ENCODE results near the gene KLHL29.

Gene KLHL29

DNA sequence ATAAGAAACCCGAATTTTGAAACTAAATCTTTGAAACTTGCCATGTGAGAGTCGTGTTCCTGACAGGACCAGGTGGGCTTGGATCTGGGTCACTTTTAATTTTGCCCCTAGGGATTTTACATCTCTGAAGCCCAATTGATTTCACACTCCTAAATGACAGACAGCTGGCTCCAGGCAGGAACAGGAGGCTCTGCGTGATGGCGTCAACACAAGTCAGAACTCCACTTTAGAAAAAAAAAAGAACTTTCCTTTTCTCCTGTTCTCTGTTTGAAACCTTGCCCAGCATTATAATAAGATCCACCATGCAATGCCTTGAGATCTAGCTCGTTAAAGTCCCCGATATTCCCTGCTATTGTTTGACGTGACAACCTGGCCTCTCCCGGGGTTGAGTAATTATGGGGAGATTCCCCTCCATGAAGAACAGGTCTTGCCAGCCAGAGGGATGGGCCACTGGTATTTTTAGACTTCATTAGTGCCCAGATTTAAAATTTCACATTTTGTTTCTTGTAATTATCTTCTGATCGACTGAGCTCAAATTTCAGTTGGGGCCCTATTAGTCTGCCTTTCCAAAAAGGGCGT is 260.3 kb downstream of the KLHL29 start:
- no peak for DNase-seq

DNA sequence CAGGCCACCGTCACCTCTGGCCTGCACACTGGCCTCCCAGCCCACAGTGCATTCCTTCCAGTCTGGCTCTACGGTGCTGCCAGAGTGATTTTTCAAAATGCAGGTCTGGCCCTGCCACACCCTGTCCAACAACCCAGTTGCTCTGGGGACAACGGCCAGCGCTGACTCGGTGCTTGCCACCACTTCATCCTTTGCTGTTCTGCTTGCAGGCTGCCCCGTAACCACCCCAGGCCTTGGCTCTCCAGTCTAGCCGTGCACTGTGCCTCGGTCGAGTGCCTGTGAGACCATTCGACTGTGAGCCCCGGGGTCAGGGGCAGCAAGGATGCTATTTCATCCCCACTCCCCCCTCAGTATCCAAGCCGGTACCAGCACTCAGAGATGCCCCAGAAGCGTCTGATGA is 262.6 kb downstream of the KLHL29 start:
- no peak for DNase-seq

GRCh38 chr2:23649303-23649702 is 264.3 kb downstream of the KLHL29 start:
- DNase-seq, result no peak

GRCh38 chr2:23649819-23650218 is 264.8 kb downstream of the KLHL29 start:
- DNase-seq, result no peak

DNA sequence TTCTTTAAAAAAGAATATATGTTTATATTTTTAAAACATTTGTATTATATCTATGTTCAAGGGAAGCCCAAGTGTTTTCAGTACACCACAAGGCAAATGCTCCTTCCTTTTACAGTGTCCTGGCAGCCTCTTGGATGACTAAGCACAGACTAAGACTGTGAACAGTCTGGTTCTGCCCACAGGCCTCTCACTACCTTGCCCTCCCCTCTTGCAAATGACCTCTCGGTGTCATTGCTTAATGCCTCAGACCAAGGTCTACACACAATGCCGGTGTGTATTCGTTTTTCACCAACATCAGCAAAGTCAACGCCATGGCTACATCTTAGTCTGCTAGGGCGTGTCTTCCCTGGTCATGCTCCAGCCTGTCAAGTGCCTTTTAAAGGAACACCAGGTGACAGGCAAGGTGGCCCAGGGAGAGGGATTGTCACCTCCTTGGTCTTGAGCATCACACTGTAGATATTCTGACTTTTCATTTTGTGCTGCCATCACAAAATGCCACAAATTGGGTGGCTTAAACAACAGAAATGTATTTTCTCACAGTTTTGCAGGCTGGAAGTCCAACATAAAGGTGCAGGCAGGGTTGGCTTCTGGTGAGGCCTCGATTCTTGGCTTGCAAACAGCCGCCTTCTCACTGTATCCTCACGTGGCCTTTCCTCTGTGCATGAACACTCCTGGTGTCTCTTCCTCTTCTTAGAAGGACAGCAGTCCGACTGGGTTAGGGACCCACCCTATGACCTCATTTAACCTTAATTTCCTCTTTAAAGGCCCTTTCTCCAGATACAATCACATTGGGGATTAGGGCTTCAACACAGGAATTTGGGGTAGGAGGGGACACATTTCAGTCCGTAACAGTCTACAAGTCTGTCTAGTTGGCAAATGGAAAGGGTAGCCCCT is 266.5 kb downstream of the KLHL29 start:
- DNase-seq, result no peak

- DNase-seq, result no peak
Observed at GRCh38 chr2:23653326-23653725, 268.3 kb downstream of the KLHL29 start.

DNA sequence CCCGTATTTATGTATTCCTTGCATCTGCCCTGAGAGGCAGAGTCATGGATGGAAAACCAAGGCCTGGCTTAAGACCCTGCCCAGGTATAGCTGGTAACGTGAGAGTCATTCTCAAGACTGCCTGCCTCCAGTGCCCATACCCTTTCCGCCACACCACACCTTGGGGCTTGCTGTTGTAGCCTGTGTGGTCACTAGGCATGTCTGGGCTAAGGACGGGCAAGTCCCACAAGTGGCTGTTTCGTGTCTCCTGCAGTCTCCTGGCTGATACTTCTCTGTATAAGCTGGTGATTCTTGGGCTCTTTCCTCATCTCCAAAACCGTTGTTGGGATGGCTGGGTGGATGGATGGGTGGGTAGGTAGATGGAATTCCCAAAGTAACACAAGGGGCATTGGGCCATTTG is 269.8 kb downstream of the KLHL29 start:
- no peak for DNase-seq

DNA sequence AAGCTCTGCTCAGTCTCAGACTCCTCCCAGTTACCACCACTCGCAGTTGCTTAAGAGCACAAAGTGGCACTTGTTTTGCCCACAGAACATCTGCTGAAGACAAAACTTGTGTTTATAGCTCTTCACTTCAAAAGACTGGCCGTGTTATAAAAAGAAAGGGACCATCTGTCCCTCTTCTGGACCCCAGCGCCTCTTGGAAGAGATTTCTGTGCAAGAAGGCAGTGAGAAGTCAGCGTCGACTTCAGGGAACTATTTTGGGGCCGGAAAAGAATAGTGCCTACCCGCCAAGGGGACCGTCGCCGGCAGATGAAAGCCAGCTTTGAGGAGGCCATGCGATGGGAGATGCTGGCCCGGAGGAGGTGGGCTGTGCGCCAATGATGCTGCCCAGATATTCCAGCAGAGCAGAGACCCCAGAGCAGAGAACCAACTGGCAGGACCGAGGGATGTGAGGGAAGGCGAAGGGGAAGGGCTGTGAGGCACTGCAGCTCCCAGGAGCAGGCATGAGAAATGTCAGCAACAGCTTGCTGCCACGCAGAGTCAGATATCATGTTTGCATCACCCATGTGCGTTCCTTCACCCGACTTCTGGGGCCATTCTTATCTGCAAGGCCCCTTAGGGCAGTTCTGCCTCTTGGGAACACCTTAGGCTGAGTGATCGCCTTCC is 271.1 kb downstream of the KLHL29 start:
- no peak for DNase-seq

DNA sequence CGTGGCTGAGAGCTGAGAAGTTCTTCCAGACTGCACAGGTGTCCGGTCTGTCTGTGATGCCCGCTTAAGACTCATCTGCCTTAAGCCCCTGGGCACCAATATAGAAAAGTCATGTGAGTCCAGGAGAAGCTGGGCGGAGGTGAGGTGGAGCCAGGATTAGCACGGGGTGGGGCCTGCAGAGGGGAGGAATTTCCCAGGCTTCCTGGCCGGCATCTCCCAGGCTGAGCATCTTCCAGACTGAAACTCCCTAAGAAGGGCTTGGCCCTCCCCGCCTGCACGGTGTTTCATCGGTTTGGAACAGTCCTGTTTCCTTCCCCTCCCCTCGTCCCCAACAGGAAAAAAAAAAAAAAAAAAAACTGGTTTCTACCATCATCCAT is 271.6 kb downstream of the KLHL29 start:
- DNase-seq, result no peak

- DNase-seq, result no peak
Observed at GRCh38 chr2:23657371-23657770, 272.4 kb downstream of the KLHL29 start.

GRCh38 chr2:23657934-23658333 is 273.0 kb downstream of the KLHL29 start:
- no peak for DNase-seq

- no peak for DNase-seq
Observed at GRCh38 chr2:23658466-23658942, 273.5 kb downstream of the KLHL29 start.

GRCh38 chr2:23659328-23659727 is 274.3 kb downstream of the KLHL29 start:
- DNase-seq, result no peak

DNA sequence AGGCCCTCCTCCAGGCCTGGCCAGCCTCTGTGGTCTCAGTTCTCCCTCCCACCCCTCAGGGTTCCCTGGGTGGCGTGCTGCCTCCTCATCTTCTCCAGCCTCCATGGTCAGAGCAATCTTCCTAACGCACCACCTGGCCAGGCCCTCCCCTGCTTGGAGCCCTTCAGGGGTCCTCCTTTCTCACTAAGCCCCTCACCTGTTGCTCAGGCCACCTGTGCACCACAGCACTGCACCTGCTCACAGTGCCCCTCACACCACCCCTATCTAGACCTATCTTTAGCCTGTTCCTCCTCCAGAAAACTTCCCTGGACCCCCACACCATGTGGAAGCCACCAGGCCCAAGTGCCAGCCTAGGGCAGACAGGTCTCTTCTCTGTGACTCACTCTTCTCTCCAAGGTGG is 274.8 kb downstream of the KLHL29 start:
- DNase-seq, result no peak

- DNase-seq, result no peak
Observed at GRCh38 chr2:23660237-23660636, 275.3 kb downstream of the KLHL29 start.

DNA sequence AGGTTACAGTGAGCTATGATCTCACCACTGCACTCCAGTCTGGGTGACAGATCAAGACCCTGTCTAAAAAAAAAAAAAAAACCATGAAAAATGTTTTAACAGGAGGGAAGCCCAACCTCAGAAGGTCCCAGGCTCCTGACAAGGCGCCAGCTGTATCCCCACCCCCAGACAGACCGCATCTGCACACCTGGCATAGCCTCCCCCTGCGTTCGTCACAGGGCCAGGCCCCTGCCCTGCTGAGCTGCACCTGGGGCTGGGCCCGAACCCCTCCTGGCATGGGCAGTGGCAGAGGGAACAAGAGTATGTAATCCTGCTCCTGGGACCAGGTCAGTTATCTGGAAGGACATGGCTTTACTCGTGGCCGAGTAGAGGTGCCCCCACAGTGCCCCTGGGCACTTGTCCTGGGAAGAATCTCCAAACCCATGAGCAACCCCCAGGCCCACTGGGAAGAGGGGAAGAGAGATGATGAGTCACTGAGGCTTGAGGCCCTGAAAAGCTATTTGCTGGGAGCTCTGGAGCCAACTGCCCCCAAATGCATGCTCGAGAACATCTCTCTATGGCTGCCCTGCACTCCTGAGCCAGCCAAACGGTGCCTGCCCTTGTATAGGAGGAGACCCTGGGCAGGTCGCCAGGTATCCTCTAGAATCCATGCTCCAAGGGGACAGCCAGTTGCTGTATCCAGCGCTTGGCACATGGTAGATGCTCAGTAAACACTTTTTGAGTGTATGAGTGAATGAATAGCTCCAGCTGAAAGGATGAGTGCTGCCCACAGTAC is 276.5 kb downstream of the KLHL29 start:
- no peak for DNase-seq

DNA sequence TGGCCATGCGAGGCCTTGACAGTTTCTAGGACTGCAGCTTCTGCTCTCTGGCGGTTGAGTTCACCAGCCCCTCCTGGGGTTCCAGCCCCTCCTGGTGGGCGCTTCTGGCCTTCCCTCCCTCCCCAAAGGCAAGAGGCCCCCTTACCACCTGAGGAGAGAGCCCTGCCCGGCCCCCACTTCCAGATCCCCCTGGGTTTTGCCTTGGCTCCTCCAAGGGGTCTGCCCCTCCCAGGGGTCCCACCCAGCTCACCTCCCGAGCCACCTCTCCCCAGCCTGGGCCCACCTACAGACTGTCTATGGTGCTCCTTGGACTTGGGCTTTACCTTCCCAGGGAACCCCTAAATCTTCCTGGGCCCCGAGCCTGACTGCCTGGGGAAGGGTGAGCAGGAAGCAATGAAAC is 277.5 kb downstream of the KLHL29 start:
- DNase-seq, result no peak

DNA sequence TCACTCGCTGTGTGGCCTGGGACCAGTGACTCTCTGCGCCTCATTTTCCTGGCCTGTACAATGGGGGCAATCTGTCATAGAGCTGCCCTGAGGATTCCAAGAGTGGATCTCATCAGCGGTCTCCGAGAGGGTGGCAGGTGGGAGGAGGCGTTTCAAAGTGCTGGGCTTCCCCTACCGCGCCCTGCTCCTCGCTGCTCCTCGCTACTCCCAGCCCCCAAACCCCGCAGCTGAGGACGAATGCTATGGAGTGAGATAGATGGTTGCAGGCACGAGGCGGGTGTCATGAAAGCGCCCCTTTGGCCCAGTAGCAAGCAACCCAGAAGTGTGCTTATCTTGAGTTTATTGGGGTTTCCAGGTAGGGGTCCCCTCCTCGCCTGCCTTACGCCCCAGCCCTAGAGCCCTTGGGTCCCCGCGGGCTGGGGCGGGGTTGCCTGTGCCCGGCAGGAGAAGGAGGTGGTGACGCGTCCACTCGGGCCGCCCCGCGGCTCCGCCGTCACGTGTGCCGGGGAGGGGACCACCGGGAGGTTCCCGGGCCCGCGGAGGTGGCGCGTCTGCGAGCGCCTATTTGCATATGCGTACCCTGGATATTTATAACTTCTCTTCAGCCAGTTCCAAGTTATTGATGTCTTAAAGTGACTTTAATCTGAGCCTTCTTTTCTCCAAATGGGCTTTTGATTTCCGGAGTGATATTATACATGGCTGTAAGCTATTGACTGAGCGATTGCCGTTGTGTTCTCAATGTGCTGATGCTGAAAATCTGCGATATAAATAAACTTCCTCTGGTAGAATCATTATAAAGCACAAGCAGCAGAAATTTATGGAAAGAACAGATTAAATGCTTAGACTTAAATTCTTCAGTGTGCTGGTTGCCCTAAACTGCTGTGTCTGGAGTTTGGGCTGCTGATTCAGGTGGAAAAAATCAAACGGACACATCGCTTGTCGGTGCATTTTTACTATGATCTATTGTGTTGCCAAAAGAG is 278.3 kb downstream of the KLHL29 start:
- DNase-seq, result no peak

DNA sequence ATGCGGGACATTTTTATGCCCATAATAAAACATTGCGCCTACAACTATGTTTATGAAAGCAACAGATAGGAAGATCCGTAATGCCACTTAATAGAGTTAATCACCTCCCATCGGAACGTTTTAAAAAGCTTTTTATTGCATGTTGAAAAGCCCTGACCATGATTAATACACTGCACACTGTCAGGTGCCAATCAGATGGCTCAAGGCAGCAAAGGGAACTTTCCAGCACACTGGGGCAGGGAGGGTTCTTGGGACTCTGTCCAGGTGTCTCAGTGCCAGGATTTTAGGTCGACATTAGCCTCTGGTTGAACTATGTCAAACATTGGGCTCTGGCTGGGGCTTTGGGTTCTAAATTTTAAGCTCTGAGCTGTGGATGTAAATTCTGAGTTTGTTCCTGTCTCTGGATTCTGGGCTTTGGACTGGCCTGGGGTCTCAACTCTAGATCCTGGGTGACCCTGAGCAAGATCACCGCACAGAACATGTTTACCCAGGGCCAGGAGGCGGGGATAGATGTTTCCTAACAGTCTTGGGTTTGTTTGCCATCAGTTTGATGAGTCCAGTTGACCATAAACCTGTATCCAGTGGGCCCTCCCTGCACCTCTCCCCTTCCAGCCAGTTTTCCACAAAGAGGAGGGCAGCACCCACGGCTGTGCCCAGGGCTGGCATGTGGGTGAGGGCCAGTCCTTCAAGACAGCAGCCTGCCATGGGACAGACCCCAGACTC is 279.2 kb downstream of the KLHL29 start:
- DNase-seq, result no peak

GRCh38 chr2:23666241-23666979 is 281.4 kb downstream of the KLHL29 start:
- DNase-seq, result no peak

DNA sequence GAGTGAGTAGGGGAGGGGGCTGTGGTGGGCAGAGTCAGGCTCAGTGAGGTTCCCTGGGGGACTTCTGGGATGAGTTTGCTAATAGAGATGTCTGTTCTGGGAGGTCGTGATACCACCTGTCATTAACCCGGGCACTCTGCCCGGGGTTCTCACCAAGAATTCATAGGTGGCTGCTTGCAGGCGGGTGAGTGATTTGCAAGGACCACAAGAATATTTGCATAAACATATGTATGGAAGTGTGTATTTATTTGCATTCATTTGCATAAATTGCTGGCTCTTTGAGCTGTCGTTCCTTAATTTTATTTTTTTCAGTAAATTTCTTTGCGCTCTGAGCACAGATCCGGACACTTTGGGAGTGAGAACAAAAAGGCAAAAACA is 282.0 kb downstream of the KLHL29 start:
- DNase-seq, result no peak
